ENCODE data around the gene FIBP.

The FIBP gene

DNA sequence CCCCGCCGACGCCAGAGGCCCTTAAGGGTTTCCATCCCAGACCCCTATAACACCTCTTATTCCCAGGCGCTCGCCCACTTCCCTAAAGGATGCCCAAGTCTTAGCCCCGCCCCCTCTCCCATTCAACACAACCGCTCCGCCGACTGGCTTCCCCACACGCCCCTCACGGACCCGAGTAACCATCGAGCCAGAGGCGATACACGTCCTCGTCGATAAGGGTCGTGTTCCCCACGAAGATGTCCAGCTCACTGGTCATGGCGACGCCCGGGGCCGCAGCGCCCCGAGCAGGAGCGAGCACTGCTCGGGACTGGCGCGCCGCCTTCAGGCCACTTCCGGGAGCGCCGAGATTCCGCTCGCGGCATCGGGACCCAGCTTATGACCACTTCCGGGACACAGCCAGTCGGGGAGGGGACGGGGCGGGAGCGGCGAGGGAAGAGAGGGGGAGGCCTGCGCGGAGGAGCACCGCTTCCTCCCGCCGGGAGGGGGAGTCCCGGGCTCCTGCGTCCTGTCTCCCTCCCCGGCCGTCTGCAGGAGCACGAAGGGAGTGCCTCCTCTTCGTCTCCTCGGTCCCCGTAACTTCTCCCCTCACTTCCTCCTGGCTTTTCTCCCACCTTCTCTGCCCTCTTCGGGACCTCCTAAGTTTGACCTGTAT, at the start of gene FIBP:
FIBP (minus strand) TSS at position 309 of the 652 bp plus-strand sequence; CDS start at position 256, 53 bp downstream.
- DNase-seq: peak; percentile 93

DNA sequence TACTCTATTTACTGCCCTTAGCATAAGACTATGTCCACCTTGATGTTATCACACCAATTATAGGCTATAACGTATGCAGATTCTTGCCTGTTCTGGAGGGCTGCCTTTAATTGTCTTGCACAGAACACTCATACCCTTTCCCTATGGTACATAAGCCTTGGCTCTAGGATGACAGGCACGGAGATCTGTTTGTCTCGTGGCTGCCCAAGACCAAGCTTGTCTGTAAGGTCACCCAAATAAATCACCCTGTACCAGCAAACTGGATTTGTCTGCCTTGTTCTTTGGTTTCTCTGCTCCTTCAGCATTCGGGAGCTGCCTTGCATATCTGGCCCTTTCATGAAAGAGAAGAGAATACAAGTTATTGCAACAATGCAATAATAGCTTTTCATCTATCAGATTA, 49.5 kb upstream of the FIBP start:
- no peak for DNase-seq

DNA sequence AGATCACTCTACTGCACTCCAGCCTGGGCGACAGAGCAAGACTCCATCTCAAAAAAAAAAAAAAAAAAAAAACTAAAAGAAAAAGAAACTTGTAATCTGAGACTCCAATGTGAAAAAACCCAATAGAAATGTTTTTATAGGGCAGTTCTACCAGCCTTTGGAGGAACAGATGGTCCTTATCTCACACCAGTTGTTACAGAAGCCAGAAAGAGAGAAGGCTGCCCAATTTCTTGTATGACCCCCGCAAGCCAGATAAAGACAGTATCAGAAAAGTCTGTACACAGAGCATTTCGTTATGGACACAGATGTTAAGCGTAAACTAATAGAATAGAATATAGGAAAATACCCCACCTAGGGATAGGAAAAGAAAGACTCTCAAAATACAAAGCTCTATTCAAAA, 45.7 kb upstream of the FIBP start:
- no peak for DNase-seq

DNA sequence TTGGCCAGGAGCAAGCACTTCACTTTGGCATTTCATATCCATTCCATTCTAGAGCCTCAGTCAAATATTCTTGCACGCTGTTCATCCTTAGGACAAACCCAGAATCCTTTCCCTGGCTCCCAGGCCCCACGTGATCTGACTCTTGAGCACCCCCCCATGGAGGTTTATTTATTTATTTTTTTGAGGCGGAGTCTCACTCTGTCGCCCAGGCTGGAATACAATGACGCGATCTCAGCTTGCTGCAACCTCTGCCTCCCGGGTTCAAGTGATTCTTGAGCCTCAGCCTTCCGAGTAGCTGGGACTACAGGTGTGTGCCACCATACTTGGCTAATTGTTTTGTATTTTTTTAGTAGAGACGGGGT, 44.3 kb upstream of the FIBP start:
- no peak for DNase-seq

DNA sequence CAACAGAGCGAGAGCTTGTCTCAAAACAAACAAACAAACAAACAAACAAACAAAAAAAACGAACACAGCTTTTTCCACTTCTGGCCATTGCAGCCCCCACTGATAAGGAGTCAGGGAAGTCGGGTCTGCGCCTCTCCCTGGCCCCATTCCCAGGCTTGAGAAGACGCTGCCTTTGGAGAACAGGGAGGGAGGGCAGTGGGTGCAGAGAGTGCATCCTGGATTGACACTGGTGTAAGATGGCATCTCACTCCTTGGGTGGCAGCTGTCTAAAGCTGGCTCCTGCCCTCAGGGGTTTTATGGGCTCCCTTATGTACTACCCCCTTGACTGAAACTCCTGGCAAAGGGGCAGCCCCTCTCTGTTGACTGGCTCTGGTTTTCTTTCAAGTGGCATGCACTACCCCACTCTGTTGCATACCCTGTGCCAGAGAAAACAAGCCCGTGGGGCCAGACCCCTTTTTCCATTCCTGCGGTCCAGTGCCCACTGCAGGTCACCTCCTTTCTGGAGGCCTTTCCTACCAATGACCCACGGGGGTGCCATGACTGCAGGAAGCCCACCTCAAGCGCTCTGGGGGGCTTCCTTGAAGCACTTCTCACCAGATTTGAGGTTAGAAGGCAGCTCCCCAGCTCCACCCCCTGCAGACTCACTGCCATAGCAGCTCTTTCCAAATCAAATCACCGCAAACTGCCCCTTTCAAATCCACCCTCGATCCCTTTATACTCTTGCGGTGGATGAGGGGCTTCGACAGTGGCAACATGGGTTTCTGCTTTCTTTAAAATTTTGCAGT, 43.7 kb upstream of the FIBP start:
- no peak for DNase-seq

DNA sequence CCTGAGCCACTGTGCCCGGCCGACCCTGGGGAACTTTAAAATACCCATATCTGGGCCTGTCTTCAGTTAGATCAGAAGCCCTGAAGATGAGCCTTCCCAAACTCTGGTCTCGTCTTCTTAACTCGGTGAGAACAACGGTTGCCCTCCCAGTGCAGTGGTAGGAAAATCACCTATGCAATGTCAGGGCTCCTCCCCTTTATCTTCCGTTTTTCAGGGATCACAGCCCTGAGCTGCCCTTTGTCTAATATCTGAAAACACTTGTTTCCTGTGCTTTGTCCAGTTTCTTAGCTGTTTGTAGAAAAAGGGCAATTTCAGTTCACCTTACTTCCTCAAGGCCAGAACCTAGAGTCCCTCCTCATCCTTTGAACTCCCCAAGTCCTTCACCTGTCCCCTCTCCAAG, 40.4 kb upstream of the FIBP start:
- DNase-seq: no peak

DNA sequence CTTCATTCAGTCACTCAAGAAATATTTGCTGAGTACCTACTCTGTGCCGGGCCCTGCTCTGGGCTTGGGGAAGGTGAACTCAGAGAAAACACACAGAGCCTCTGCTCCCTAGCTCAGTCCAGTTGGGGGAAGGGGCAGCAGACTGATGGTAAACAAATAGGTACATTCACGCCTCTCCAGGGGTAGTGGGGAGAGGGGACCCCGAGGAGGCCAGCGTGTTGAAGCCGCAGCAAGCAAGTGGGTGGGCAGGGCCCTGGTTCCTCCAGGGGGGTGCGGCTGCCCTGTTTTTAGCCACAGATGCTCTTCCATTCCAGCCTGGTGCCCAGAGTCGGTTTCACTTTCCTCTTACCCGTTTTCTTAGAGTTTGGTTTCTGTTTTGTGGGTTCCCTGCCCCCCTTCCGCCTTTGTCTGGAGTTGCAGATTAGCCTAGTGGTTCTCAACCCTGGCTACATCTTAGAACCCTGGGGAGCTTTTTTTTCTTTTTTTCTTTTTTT, 39.7 kb upstream of the FIBP start:
- DNase-seq: no peak

DNA sequence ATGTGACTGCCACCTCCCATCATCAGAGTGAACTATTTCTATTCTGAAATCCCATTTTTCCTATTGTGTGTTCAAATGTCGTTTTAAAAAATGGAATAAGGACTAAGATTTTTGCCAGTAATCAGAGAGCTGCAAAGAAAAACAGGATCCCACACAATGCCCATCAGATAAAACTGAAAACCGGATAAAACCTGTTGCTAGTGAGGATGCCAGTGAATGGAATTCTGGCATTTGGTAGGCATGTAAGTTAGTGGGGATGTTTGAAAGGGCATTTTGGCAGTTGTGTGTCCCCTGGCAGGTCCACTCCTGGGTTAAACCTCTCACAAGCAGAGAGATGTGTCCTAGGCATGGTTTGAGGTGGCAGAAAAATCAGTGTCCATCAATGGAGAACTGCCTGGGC, 37.1 kb upstream of the FIBP start:
- no peak for DNase-seq

DNA sequence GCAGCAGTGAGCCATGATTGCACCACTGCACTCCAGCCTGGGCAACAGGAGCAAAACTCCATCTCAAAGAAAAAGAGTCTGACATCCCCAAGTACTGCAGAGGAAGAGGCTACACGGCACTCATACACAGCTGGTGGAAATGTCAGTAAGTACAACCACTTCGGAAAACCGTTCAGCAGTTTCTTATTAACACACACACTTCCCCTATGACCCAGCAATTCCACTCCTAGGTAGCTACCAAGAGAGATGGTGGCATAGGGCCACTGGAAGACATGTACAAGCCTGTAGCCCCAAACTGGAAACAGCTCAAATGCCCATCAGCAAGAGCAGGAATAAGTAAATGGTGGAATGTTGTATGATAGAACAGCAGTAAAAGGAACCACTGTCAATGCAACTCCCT, 34.3 kb upstream of the FIBP start:
- no peak for DNase-seq

DNA sequence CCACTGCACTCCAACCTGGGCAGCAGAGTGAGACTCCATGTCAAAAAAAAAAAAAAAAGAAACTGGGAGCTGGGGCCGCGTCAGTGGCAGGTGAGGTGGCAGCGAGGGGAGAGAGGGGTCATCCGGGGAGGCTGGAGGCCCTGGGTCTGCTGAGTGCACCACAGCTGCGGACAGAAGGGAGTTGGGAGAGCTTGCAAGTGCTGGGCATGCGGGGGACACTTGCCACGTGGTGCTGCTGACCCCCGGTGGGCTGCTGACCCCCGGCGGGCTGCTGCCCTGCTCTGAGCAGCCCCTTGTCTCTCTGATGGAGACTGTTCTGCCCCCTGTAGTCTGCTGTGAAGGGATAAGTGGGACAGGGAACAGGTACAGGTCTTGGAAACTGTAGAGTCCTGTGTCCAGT, 33.6 kb upstream of the FIBP start:
- no peak for DNase-seq

DNA sequence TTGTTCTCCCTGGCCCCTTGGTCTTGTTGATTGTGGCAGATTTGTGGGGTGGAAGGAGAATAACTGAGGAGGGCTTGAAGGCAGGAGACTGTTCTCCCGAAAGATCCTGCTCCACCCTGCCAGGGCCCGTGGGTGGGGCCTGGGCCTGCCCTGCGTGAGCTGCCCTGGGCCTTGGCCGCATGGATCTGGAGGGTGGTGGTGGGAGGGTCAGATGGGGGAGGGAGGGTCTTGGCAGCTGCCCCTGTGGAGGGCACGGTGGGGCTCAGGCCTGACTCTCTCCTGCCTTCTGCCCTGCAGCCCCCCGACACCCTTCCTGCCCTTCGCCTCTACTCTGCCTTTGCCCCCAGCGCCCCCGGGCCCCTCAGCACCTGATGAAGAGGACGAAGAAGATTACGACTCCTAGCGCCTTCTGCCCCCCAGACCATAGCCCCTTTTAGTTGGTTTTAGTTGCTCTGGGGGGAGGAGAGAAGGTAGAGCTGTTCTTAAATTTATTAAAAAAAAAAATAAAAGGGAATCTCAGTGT, 32.8 kb upstream of the FIBP start:
- no peak for DNase-seq

DNA sequence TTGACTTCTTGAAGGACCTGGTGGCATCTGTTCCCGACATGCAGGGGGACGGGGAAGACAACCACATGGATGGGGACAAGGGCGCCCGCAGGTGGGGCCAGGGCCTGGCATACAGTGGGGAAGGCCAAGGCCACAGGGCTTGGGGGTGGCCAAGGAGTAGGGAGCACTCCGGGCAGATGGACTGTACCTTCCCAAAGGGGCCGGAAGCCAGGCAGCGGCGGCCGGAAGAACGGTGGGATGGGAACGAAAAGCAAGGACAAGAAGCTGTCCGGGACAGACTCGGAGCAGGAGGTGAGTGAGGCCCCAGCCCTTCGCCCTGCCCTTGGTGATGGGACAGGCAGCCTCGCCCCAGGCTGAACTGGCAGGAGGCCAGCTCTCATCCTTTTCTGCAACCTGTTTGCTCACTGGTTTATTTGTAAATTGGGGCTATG, 32.1 kb upstream of the FIBP start:
- DNase-seq: no peak

DNA sequence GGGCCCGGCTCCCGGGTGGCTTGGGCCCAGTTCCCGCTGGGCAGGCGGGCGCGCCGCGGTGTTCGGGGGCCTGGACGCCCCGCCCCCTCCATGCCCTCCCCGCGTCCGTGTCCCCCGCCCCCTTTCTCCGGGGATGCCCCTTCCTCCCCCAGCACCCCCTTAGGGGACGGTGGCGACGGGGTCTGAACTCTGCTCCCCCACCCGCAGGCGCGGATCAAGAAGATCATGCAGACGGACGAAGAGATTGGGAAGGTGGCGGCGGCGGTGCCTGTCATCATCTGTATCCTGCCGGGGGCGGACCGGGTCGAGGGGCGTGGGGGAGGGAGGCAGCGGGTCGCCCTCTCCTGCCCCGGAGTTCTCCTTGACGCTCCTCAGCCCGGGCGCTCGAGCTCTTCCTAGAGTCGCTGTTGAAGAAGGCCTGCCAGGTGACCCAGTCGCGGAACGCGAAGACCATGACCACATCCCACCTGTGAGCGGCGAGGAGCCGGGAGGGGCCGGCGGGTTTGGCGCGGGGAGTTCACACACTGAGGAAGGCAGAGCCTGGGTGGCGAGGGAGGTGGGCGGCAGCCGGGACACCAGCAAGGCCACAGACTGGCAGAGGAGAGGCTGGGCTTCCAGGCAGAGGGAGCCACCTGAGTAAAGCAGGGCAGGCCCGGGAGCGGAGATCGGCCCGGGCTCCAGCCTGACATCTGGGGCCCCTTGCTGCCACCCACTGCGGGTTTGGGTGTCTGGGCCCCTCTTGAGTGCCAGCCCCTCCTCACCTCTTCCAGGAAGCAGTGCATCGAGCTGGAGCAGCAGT, 31.5 kb upstream of the FIBP start:
- no peak for DNase-seq

DNA sequence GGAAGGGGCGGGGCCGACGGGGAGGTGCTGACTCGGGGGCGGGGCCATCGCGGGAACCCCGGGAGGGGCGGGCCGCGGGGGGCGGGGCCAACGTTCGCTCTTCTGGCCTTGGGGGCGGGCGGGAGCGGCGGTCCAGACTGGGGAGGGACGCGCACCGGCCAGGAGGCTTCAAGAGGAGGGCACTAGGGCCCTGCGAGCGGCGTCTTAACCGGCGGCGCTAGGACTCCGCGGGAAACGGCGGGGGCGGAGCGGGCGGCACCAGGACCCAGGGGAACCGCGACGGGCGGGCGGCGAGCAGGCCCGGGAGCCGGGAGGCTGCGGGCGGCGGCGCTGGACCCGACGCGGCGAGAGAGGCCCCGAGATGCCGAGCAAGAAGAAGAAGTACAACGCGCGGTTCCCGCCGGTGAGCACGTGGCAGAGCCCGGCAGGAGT, 30.9 kb upstream of the FIBP start, which contains the start of gene DRAP1:
DRAP1 (plus strand) TSS at position 286 of the 432 bp plus-strand sequence; CDS start at position 362, 76 bp downstream.
- peak; percentile 97 for DNase-seq

DNA sequence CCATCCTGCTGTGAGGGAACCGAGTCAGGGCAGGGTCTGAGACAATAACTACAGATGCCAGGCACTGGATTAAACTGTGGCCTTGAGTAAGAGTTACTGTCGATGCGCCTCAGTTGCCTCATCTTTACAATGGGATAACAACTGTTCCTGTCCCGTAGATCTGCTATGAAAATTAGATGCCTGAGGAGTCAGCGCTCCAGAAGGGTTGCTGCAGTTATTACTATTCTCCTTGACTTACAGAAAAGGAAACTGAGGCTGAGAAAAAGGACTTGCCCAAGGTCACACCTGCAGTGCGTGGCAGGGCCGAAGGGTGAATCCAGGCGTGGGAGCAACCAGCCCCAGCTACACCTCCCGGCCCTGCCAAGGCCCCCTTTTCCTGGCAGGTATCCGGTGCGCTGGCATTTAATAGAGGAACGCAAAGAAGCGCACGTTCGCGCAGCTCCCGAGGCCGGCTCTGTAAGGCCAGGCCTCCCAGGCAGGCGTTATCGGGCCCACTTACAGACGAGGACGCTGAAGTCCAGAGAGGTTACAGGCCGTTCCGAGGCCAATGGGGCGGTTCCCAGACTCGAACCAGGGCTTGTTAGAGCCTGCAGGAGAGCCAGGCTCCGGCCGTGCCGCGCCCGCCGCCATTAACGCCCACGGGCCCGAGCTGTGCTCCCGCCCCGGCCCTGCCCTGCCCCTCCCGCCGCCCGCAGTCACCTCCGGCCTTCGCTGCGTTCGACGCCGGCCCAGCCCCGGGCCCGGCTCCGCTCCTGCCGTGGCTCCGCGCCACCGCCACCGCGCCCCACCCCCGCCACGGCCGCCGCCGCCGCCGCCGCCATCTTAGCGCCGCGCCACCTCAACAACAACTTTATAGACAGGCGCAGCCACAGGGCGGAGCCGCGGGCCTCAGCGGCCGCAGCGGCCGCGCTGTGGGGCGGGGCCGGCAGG, 30.2 kb upstream of the FIBP start, which contains the start of gene C11orf68:
C11orf68 (minus strand) TSS at position 852 of the 930 bp plus-strand sequence; CDS start at position 821, 31 bp downstream.
- peak; percentile 15 for DNase-seq

DNA sequence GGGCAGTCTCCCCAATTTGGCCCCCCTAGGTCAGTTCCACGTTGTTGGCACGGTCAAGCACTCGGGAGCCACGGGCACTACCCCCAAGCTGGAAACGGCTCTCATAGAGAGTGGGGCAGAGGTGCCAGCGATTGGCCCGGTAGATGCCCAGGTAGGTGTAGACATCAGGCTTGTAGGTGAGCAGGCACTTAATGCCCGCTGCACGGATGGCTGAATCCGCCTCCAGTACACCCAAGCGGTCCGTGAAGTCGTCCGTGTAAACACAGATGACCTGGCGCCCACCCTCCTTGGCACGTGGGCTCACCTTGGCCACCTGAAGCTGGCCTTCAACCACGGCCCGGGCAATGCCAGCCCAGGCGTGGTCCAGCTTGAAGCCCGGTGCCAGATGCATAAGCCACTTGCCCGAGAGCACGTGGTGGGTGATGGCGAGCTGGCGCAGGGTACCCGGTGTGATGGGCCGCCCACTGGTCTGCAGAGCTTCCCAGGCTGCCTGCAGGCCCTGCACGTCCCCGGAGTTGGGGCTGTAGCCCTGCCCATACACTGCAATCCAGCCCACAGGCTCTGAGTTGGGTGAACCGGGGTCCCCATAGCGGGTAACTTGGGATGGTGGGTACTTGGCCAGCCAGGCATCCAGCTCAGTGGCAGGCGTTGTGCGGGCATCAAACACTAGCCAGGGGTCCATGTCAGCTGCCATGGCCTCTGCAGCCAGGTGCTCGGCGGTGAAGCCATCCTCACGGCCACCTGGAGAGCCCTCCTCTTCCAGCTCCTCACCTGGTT, 29.4 kb upstream of the FIBP start:
- no peak for DNase-seq

DNA sequence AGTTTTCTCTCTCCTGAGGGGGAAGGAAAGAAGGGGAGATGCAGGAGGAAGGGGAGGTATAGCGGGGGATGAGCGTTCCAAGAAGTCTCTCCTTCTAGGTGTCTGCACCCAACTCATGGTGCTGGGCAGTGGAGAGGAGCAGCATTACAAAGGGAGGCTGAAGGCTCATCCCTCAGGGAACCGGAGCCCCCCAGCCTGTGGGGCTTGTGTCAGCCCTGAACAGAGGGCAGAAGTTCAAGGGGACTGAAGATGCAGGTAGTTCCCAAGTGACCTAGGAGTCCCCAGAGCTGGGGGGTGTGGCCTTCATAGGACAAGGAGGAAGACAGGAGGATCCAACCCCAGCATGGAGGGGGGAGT, 28.8 kb upstream of the FIBP start:
- DNase-seq: no peak

DNA sequence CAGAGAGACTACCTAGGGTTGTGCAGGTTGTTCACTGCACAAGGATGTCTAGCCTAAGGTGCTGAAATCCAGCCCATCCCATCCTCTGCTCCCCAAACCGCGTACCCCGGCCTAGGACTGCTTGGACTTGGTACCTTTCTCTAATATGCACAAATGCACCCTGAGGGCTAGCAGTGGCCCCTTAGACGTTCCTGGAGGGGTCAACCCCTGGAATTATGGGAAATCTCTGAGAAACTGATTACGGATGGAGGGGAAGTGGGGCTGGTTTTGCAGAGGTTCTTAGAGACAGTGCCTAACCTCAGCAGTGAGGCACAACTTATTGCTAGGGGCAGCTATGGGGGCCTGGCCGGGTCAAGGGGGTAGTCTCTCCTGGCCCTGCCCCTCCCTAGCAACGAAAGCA, 28.1 kb upstream of the FIBP start:
- no peak for DNase-seq

DNA sequence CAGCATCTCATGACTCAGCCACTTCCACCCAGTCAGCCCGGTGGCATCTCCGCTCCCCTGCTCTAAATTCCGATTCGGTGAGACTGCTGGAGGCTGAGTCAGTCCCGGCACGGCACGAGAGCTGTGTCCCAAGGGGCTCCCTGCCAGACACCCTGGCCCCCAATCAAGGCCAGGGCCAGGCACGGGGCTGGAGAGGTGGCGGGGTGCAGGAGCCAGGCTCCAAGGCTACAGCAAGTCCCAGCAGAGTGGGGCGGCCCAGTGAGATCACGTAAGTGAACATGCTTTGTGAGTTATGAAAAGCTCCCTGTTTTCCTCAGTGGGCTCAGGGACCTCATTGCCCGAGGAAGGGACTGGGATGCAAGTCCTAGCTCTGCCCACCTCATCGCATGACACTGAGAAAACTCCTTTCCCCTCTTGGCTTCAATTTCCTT, 27.6 kb upstream of the FIBP start:
- no peak for DNase-seq

DNA sequence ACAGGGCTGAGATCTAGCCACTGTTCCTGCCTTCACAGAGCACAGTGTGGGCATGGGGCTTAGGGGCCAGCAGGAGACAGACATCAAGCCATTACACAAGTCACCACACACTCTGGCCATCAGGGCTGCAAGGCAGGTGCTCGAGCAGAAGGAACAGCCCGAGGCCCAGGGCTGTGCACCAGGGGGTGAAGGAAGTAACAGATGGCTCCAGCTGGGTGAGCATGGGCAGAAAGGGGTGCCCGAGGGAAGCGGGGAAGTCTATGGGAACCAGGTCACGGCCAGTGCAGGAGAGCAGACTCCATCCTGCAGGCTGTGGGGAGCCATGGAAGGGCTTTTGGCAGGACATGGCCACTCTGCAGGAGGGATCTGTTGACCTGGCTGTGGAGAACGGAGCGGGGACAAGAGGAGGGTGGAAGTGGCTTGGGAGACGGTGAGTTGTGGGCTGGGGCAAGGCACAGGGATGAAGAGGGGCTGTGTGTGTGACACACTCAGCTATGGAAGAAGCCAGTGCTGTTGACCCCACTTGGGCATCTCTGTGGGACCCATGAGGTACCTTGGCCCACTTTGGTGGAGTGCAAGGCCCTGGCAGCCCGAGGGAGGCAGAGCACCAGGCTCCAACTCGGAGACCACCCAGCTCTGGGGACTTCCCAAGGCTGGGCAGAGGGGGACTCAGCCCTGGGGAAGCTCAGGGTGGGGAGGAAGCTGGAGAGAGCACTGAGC, 27.0 kb upstream of the FIBP start:
- no peak for DNase-seq
